Measurements from ENCODE around the gene NADK.

Gene NADK

GRCh38 chr1:1785666-1786065 is 7.4 kb upstream of the NADK start:
- DNase-seq, result no peak

GRCh38 chr1:1784933-1785332 is 6.7 kb upstream of the NADK start:
- DNase-seq, result no peak

DNA sequence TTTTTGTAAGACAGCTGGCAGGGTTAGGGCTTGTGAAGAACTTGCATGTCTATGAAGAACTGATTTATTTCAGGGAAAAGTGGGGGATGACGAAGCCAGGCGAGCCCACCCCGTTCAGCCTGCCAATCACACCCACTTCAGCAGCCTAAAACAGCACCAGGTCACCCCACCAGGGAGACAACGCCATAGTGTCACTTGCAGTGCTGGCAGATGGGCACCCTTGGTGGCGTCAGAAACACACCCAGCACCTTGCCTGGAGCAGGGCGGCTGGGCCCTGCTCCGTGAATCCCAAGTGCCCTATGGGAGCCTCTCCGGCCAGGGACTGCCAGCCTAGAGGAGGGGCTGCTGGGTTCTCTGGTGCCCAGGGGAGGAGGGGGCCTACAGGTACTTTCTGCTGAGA is 5.0 kb upstream of the NADK start:
- DNase-seq, result no peak

DNA sequence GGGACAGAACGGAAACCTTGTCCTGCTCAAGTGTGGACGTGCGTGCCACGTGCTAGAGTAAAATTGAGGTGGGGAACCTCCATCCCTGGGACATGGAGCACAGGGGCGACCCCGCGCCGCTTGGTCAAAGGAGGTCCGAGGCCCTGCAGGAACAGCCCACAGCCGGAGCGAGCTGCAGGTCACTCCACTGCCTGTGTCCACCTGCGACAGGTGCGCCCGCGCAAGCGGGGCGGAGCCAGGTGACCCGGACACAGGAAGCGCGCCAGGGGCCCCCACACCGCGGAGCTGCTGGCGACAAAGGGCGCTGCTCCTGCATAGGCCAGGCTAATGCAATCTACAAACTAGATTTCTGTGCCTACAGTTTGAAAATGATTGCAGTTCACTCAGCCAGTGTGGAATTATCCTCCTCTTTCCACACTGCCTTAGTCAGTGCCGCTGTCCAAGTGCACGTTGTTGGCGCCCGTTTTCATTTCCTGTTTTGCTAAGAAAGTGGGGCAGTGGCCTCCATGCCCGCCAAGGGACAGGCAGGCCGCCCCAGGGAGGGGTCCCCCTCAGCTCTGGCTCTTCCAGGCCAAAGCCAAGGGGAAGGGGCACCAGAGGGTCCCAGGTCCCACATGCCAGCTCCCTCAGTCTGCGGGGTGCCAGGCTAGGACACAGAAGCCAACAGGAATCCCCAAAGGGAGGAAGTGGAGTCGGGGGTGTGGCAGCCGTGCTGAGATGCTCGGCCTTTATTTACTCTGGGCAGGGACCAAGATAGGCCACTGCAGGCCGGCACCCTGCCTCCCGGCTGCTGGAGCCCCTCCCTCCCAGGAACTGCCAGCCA is 4.3 kb upstream of the NADK start:
- peak; percentile 42 for DNase-seq

GRCh38 chr1:1781526-1781903 is 3.2 kb upstream of the NADK start:
- DNase-seq, result no peak

- DNase-seq, result no peak
Measured at GRCh38 chr1:1780598-1781525, 2.6 kb upstream of the NADK start.

- no peak for DNase-seq
Measured at GRCh38 chr1:1779691-1780597, 1.7 kb upstream of the NADK start.

DNA sequence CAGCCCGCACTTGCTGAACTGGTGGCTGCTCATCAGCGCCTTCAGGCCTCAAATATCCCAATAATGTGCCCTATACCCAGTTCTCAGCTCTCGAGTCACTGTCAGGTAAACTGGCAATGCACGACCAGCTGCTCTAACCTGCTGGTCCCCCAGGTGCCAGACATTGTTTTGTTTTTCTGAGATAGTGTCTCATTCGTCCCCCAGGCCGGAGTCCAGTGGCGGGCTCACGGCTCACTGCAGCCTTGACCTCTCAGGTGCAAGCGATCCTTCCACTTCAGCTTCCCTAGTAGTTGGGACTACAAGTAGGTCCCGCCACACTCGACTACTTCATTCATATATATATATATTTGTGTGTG is 1.0 kb upstream of the NADK start:
- no peak for DNase-seq

DNA sequence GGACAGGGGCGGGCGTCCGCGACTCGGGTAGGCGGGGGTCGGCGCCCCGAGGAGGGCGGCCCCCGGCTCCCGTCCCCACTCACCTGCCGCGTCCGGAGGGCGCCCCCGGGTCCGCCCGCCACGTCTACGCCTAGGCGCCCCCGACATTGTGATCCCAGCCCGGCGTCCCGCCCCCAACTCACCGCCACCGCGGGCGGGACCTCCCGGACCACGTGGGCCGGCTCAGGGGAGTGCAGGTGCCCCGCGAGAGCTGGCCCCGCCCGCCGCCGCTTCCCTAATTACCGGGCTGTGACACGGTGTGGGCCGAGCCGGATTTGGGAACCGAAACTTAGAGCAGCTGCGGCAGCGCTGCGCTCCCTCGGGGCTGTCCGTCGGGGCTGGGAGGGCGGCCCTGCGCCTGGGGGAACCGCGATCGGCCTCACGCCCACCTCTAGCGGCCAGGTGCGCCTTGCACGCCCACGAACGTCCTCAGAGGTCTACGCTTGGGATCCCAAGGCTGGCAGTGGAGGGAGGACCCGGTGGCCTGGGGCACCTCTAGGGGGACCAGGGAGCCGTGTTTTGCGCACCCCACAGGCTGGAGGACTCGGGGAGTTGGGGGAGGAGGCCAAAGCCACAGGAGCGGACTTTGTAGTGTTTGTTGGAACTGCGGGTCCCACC is 521 bp upstream of the NADK start:
- DNase-seq, result peak; percentile 52

DNA sequence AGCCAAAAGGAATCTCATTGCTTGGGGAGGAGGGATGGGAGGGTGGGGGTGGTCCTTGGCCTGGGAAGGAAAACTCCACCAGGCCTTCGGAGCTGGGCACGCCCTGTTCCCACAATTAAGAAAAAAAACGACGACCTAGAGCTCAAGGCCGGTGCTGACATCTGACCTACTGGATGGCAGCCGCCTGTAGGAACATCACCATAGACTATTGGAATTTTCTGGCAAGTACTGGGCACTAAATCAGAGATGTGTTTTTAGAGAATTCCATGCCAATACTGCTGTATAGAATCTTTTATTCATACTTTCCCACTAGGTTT is 729 bp downstream of the NADK start:
- DNase-seq, result no peak

DNA sequence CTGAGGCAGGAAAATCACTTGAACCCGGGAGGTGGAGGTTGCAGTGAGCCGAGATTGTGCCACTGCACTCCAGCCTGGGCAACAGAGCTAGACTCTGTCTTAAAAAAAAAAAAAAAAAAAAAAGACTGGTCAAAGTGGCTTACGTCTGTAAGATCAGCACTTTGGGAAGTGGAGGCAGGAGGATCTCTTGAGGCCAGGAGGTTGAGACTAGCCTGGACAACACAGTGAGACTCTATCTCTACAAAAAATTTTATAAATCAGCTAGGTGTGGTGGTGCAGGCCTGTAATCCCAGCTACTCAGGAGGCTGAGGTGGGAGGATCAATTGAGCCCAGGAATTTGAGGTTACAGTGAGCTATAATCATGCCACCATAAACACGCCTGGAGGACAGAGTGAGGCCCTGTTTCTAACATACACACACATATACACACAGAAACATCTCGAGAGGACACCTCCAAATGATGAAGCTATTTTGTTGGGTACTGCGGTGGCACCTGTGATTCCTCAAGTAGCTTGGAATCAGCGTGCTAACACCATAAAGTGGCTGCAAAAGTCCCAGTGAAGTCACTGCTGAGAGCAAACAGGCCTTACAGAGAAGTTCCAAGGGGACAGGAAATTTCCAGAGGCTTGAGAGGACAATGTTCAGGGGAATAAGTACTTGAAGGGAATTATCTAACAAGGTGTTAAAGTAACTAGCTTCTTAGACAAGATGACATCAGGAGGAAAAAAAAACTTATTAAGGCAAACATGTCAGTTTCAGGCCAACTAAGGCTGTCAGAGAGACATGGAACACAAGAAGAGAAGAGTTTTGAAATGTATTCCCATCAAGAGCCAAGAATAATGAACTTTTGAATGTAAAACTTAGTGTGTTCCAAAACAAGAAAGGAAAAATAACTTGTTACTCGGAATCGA is 1.3 kb downstream of the NADK start:
- no peak for DNase-seq

GRCh38 chr1:1775327-1776226 is 2.7 kb downstream of the NADK start:
- no peak for DNase-seq

GRCh38 chr1:1773874-1774273 is 4.4 kb downstream of the NADK start:
- no peak for DNase-seq

GRCh38 chr1:1771096-1771495 is 7.2 kb downstream of the NADK start:
- DNase-seq, result no peak

GRCh38 chr1:1770102-1770501 is 8.2 kb downstream of the NADK start:
- DNase-seq, result no peak

GRCh38 chr1:1768249-1768992 is 9.8 kb downstream of the NADK start:
- DNase-seq, result no peak

- no peak for DNase-seq
Measured at GRCh38 chr1:1764876-1765470, 13.3 kb downstream of the NADK start.

- DNase-seq, result no peak
Measured at GRCh38 chr1:1763657-1764621, 14.3 kb downstream of the NADK start.
